ENCODE results near the gene IRF2BP2.

IRF2BP2 gene

GRCh38 chr1:234612352-234613127 lies 2.6 kb upstream of the IRF2BP2 start:
- DNase-seq, result peak; percentile 87 to 93

DNA sequence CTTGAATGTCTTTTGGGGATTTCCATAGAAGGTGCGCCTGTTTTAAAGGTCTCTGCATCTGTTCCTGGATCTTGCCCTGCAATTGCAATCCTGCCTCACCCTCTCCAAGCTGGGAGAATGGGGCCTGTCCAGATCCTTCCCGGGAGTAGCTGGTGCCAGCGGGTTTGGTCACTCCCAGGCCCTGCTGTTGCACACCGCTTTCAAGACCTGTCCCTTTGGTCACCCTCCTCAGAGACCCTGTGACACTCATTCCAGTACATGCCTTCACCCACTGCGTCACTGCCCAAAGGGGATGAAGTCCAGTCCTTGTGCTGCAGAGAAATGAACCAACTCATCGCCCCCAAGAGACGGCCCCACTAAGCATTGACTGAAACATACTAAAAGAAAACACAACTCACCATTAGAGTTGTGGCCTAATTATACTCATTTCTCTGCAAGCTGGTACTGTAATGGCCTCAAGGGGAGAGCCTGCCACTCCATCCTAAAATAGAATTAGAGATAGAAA lies 1.9 kb upstream of the IRF2BP2 start:
- DNase-seq, result no peak

DNA sequence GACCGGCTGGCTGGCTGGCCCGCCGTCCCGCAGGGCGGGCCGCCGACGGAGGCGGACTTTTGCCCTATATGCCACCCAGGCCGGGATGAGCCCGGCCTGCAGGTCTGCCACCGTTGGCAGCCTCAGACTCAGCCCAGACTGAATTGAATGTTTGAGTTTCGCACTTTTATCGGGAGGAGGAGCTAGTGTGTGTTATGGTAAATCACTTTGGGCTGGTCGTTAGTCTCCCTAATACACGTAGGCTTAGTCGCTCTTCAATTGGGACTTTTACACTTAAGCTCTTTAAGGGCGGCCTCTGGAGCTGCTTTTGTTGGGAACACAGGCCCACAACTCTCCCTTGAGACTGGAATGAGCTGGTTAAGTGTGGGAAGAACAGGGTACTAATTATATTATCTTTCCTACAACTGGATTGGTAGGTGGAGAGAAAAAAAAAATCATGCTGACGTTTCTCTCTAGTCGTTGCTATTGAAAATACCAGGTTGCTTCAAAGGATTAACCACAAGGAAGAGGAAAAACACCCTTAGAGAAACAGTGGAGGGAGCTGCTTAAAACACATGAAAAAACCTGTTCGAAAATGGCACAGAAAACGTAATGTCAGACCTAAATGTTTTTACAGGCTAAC lies 1.4 kb upstream of the IRF2BP2 start:
- DNase-seq, result peak; percentile 90 to 95

DNA sequence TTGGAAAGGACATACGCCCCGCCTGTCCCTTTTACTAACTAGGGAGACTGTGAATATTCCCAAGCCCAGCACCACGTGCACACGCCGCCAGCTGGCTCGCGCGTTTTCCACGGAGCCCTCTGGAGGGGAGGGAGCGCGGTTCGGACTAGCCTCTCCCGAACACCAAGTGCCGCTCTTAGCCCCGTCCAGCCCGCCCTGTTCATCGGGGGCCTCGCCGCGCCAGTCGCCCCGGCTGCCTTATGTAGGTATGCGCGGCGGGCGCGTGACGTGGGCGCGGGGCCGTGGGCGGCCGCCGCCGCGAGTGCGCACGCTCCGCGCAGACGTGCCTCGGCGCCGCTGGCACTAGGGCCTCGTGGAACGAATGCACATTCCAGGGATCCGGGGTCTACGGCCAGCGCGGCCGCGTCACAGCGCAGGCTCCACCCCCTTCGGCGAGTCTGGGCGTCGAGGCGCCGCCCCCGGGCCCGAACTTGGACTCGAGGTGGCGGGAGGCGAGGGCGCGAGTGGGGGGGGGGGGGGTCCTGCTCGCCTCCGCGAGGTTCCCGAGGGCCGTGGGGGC lies 767 bp upstream of the IRF2BP2 start:
- peak; percentile 94 to 98 for DNase-seq

GRCh38 chr1:234609691-234610042 lies 311 bp downstream of the IRF2BP2 start:
- no peak for DNase-seq

GRCh38 chr1:234608911-234609690 lies 877 bp downstream of the IRF2BP2 start:
- DNase-seq, result peak in 1 of 2 experiments; percentile 55

GRCh38 chr1:234608025-234608910 lies 1.7 kb downstream of the IRF2BP2 start:
- DNase-seq, result peak; percentile 29 to 63

DNA sequence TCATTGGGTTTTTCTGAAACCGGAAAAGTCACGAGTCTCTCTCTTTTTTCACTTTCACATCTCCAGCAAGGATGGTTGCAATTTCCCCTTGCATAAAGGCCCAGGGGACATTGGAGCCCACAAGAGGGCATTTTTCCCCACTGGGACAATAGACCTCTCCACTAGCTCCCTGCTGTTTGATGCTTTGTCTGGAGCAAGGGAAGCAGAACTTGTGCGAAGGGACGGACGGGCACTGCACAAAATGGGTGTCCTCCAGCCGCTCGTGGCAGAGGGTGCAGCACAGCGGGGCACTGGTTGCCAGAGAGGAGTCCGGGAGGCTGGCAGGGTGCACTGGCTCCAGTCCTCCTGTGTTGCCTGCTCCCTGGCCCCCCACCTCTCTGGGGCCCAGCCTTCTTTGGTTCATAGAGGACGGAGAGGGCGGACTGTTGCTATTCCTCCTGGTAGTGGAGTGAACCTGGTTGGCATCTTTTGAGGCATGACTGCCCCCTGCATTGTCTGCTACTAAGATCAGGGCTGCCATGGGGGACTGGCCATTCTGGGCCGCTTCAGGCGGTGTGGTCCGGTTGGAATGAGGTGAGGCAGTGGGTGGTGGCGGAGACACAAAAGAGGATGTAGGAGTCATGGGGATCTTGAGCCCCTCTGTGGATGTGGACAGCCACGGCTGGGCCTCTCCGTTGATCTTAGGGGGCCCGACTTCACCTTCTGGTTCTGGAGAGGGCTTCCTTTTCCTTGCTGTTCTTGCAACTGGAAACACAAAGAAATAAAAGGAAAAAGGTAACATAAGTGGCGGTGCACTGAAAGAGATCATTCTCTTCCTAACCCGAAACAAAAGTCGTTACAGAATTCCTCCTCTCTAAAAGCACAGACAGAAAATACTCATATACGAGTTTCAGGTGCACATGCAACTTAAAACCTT lies 2.6 kb downstream of the IRF2BP2 start:
- peak in 1 of 2 experiments; percentile 53 for DNase-seq

DNA sequence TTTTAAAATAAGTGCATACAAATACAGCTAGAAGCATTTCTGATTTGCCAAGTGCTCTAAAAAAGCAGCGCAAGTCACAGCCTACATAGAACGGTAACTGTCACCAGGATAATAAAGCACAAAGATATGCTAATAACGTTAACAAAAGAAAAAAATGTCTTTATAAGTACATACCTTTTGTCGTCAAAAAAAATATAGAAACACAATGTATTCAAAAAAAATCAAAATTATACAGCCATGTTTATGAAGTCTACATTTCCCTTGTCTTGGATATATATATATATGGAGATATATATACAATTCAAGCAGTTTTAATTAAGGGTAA lies 3.2 kb downstream of the IRF2BP2 start:
- DNase-seq, result no peak

- DNase-seq, result peak; percentile 39 to 58
Measured at GRCh38 chr1:234605983-234606783, 3.8 kb downstream of the IRF2BP2 start.

- no peak for DNase-seq
Measured at GRCh38 chr1:234605399-234605982, 4.5 kb downstream of the IRF2BP2 start.

- no peak for DNase-seq
Measured at GRCh38 chr1:234604495-234605398, 5.2 kb downstream of the IRF2BP2 start.

- DNase-seq, result no peak
Measured at GRCh38 chr1:234603221-234604204, 6.5 kb downstream of the IRF2BP2 start.

GRCh38 chr1:234602334-234603220 lies 7.4 kb downstream of the IRF2BP2 start:
- DNase-seq, result peak; percentile 35 to 68

GRCh38 chr1:234601301-234602017 lies 8.5 kb downstream of the IRF2BP2 start:
- peak in 1 of 2 experiments; percentile 44 for DNase-seq

All from NCI-H446 (cell line).